HuH-7.5 (cell line): ENCODE results near the gene PYURF.

ENCODE experiments used
- DNase-seq: peaks from one replicate; pipeline ENCODE4 v3.0.0; 2011; ENCODE audit warnings: low spot score

The PYURF gene

DNA sequence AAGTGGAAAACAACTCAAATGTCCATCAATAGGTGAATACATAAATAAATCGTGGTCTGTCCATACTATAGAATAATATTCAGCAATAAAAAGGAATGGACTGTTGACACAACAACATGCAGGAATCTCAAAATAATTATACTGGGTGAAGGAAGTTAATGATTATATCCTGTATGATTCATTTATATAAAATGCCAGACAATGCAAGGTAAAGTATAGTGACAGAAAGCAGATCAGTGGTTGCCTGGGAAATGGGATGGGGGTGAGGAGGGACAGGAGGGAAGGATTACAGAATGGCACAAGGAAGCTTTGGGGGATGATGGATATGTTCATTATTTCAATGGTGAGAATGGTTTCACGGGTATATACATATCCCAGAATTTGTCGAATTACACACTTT is 12.3 kb downstream of the PYURF start:
- no peak for DNase-seq

DNA sequence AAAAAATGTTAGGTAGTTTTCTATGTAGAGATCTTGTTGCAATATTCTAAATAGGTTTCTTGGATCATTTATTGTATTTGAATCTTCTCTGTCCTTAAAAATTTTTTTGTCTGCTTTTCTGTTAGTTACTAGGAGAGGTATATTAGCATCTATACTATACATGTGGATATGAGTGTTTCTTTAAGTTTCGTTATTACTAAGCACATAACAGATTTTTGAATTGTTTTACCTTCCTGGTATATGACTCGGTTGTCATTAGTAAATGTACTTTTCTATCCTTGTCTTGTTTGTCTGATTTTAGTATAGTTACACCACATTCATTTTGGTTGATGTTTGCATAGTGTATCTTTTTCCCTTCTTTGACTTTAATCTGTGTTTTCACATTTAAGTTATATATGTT is 20.2 kb downstream of the PYURF start:
- DNase-seq = no peak

DNA sequence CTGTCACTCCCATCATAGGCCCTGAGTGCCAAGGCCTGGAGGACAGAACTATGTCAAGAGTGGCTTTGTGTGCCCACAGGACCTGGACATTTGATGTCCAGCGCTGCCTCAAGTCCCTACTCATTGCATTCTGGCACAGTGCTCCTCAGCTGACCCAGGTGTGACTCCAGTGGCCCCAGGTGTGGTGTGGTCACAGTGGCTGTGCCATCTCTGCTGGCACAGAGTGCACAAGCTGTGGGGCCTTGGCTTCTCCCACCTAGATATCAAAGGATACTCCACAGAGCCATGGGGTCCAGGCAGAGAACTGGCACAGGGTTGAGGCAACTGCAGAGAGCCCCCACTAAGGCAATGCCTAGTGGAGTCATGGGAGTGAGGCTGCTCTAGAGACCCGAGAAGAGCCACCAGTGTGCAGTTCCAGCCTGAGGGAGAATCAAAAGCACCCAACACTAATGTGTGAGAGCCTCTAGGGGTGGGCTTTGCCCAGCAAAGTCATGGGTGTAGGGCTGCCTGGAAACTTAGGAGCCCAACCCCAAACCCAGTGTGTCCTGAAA is 25.6 kb downstream of the PYURF start:
- no peak for DNase-seq

DNA sequence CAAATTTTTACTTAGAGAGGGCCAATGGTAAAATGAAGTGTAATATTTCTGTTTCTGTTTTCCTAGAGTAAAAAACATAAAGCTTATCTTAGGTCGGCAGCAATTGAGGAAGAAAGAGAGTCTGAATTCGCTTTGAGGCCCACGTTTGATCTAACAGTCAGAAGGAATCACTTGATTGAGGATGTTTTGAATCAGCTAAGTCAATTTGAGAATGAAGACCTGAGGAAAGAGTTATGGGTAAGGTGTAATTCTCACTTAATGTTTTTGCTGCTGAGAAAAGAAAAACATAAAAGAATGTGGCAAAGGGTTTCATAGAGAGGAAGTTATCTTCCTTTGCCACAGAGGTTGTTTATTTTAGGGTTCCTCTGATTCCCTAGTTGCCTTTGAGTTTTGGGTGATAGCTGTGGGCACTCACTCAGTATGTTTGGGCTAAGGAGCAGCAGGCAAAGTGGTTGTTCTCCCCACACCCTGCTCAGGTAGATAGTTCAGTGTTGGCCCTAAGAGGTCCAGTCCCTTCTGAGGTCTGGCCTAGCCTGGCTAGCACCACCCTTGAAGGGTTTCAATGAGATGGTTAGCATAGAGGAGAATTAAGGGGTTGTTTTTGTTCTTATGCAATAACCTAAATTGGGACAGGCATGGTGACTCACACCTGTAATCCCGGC is 34.3 kb downstream of the PYURF start:
- no peak for DNase-seq

DNA sequence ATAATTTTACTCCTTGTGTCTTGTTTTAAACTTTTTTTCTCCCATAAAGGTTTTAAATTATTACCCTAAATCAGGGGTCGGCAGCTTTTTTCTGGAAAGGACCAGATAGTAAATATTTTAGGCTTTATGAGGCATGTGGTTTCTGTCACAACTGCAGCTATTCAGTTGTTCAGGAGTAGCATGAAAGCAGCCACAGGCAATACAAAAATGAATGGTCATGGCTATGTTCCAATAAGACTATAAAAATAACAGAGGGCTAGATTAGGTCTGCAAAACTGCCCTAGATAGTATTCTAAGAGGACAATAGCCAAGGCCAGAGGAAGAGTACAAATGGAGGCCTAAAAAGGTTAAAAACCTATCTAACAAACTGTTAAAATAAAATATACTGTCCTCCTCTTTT is 42.0 kb downstream of the PYURF start:
- no peak for DNase-seq

DNA sequence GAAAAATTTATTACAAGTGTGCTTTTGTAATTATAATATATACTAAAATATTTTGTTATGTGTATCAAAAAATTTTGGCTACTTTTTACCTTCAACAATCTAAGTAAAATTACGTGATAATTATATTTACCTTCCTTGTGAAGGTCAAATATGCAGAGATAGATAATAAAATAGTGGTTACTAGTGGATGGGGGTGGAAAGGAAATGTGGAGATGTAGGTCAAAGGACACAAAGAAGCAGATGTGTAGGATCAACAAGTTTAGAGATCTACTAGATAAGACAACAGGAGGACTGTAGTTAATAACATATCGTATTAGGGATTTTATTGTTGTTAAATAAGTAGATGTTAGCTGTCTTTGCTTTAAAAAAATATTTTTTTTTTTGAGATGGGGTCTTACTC is 45.3 kb downstream of the PYURF start:
- DNase-seq = no peak

DNA sequence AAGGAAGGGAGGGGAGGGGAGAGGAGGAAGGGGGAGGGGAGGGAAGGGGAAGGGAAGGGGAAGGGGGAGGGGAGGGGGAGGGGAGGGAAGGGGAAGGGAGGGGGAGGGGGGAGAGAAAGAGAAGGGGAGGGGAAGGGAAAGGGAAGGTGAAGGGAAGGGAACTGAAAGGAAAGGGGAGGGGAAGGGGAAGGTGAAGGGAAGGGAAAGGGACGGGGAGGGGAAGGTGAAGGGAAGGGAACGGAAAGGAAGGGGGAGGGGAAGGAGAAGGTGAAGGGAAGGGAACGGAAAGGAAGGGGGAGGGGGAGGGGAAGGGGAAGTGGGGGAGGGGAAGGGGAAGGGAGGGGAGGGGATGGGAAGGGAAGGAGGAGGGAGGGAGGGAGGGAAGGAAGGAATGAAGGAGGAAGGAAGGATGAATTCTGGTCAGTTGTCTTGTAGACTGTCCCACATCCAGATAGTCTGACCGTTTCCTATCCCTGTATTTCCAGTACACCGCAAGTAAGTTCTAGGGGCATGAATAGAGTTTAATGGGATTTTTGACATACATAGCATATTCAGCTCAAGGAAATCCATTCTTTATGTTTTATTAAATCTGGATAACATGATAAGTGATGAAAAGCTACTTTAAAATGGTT is 46.2 kb downstream of the PYURF start:
- no peak for DNase-seq
